GM19468 (cell line): Measurements from ENCODE around the gene FER.
A peak's percentile ranks its signal among the peaks of the same experiment; 100 is the strongest.
"Not testable (repeated sequence)": the region's sequence is repeated elsewhere in the genome, so short reads cannot be mapped to it uniquely, and the experiment has no call there.

Experiments
- ATAC-seq: cut with Tn5 transposase; IDR thresholded peaks from one replicate; pipeline ENCODE4 v1.9.1; 2021; ENCODE audit warnings: mild to moderate bottlenecking, moderate library complexity, moderate number of reproducible peaks; ENCODE audit not compliant: unreplicated experiment; ENCODE audit errors: extremely low read depth

FER gene

DNA sequence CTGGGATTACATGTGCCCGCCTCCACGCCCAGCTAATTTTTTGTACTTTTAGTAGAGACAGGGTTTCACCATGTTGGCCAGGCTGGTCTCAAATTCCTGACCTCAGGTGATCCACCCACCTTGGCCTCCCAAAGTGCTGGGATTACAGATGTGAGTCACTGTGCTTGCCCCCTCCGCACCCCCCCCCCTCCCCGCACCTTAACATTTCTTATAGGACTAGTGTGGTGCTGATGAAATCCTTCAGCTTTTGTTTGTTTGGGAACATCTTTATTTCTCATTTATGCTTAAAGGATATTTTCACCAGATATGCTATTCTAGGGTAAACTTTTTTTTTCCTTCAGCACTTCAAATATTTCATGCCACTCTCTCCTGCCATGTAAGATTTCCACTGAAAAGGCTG is 46.7 kb downstream of the FER start:
- ATAC-seq: not testable (repeated sequence)

- ATAC-seq: no peak
Observed at GRCh38 chr5:108797396-108797795, 49.7 kb downstream of the FER start.

DNA sequence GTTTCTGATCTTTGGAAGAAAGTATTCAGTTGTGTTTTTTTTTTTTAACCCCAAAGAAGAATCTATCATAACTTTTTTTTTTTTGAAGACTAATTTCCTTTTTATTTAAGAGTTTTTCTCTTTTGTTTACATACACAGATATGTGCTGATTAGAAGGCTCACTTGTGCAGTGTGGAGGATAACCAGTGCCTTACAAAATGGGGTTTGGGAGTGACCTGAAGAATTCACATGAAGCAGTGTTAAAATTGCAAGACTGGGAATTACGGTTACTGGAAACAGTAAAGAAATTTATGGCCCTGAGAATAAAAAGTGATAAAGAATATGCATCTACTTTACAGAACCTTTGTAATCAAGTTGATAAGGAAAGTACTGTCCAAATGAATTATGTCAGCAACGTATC is 50.3 kb downstream of the FER start:
- no peak for ATAC-seq

DNA sequence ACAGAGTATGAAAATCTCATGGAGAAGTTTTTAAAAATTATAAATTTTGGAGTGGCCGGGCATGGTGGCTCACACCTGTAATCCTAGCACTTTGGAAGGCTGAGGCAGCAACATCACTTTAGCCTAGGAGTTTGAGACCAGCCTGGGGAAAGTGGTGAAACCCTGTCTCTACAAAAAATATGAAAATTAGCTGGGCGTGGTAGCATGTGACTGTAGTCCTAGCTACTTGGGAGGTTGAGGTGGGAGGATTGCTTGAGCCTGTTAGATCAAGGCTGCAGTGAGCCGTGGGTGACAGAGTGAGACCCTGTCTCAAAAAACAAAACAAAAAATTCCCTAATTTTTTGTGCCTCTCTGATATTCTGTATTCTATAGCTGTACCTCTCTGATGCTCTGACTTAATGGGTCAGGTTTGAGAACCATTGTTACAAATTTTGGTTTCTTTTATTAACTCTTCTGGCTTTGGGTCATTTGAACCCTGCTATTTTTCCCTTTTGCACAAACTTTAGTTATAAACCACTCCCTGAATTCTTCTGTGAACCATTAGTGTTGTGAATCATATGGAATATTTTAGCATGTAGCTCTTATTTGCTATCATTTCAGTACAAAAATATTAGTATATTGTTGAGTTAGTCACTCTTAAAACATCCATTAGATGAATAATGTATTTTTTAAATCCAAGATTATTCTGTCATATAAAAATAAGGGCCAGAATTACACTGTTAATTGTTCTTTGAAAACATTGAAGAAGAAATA is 51.0 kb downstream of the FER start:
- no peak for ATAC-seq

- no peak for ATAC-seq
Observed at GRCh38 chr5:108801301-108801700, 53.6 kb downstream of the FER start.

DNA sequence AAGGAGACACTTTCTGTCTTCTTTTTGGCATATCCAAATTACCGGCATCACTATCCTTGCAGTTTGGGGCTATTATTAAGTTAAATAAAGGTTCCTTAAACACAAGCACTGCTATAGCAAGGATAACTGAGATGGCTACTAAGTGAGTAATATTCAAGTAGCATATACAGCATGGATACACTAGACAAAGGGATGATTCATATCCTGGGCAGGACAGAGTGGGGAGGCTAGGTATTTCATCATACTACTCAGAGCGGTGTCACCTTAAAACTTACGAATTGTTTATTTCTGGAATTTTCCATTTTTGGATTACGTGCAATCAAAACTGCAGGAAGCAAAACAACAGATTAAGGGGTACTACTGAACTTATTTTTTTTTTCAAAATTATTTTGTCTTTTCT is 54.1 kb downstream of the FER start:
- no peak for ATAC-seq

- no peak for ATAC-seq
Observed at GRCh38 chr5:108810717-108811116, 63.0 kb downstream of the FER start.

- ATAC-seq: no peak
Observed at GRCh38 chr5:108813673-108814072, 66.0 kb downstream of the FER start.

DNA sequence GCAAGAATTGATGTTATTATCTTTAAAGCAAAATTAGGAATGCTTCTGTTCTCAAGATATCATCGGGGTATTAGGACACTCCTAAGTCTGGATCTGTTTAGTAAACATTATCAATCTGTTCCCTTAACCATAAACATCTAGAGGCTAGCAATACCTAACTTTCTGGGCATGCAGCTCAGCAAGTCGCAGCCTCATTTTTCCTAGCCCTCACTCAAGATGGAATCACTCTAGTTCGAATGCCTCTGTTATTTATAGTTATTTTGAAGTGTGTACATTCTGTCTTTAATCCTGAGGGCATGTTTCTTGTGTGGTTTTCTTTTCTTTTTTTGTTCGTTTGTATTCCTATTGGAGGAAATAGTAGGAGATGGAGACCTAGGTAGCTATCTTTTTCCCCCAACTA is 66.9 kb downstream of the FER start:
- ATAC-seq: no peak

- peak; percentile 74 for ATAC-seq
Observed at GRCh38 chr5:108818613-108819272, 71.0 kb downstream of the FER start.

GRCh38 chr5:108820983-108821382 is 73.3 kb downstream of the FER start:
- no peak for ATAC-seq

GRCh38 chr5:108822211-108822947 is 74.7 kb downstream of the FER start:
- ATAC-seq: no peak

GRCh38 chr5:108827131-108827530 is 79.4 kb downstream of the FER start:
- no peak for ATAC-seq

GRCh38 chr5:108830705-108831276 is 83.1 kb downstream of the FER start:
- ATAC-seq: no peak

- ATAC-seq: no peak
Observed at GRCh38 chr5:108836492-108836891, 88.8 kb downstream of the FER start.

- not testable (repeated sequence) for ATAC-seq
Observed at GRCh38 chr5:108842260-108842941, 94.7 kb downstream of the FER start.

GRCh38 chr5:108851129-108851528 is 103.4 kb downstream of the FER start:
- ATAC-seq: not testable (repeated sequence)

- peak; percentile 17 for ATAC-seq
Observed at GRCh38 chr5:108857905-108858304, 110.2 kb downstream of the FER start.

DNA sequence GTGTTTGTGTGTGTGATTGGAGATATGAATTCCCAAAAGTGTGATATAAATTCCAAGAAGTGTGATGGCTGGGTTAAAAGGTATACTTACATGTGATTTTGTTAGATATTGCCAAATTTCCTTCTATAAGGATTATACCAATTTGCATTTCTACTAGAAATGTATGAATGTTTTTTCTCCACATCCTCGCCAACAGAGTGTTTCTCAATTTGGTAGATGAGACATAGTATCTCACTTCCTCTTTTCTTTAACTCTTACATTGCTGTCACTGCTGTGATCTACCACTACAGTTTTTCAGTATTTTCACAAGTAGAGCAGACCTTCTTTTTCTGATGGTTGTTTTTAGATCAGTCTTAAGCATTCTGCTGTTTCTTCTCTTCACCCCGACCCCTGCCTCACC is 111.3 kb downstream of the FER start:
- peak; percentile 86 for ATAC-seq

DNA sequence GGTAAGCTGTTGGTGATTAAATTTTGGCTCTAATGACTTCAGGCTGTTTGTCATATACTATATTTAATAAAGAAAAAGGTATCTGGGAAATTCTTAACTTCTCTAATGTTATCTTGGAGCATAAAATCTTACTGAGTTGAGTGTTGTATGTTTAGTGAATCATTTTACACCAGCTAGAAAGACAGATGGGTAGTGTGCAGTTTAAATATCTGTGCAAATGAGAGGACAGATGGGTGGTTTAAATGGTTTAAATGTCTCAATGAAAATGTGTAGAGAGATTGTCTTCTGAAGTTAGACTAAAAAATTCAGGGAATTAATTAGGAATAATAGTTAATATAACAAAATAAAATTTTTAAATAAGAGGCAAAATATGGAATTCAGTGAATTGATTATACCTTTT is 114.5 kb downstream of the FER start:
- no peak for ATAC-seq
